Measurements from ENCODE around the gene TMED3.

The TMED3 gene

GRCh38 chr15:79290642-79291275 is 20.2 kb upstream of the TMED3 start:
- TF ChIP-seq CTCF (IDR thresholded peaks at IDR 0.05; ENCODE audit: insufficient read depth, missing control alignments), result no peak
- DNase-seq (ENCODE audit: insufficient read length, low spot score) (no peak), FAIRE-seq (no peak)

- no peak for TF ChIP-seq CTCF (IDR thresholded peaks at IDR 0.05; ENCODE audit: insufficient read depth, missing control alignments)
- DNase-seq (ENCODE audit: insufficient read length, low spot score), result no peak
- FAIRE-seq, result no peak
Observed at GRCh38 chr15:79292011-79292410, 18.9 kb upstream of the TMED3 start.

GRCh38 chr15:79294075-79294474 is 16.8 kb upstream of the TMED3 start:
- no peak for FAIRE-seq
- no peak for DNase-seq (ENCODE audit: insufficient read length, low spot score)
- TF ChIP-seq CTCF (IDR thresholded peaks at IDR 0.05; ENCODE audit: insufficient read depth, missing control alignments), result no peak

- no peak for FAIRE-seq
- no peak for DNase-seq (ENCODE audit: insufficient read length, low spot score)
Observed at GRCh38 chr15:79296583-79296982, 14.3 kb upstream of the TMED3 start.

GRCh38 chr15:79299126-79299840 is 11.6 kb upstream of the TMED3 start:
- no peak for TF ChIP-seq CTCF (IDR thresholded peaks at IDR 0.05; ENCODE audit: insufficient read depth, missing control alignments)
- no peak for FAIRE-seq
- no peak for DNase-seq (ENCODE audit: insufficient read length, low spot score)

More at GRCh38 chr15:79296583-79296982, 14.3 kb upstream of the TMED3 start:
- no peak for TF ChIP-seq CTCF (IDR thresholded peaks at IDR 0.05; ENCODE audit: insufficient read depth, missing control alignments)

- FAIRE-seq, result no peak
- TF ChIP-seq CTCF (IDR thresholded peaks at IDR 0.05; ENCODE audit: insufficient read depth, missing control alignments), result no peak
- DNase-seq (ENCODE audit: insufficient read length, low spot score), result no peak
Observed at GRCh38 chr15:79299841-79300235, 11.1 kb upstream of the TMED3 start.

- DNase-seq (ENCODE audit: insufficient read length, low spot score) (no peak), FAIRE-seq (no peak)
- no peak for TF ChIP-seq CTCF (IDR thresholded peaks at IDR 0.05; ENCODE audit: insufficient read depth, missing control alignments)
Observed at GRCh38 chr15:79307251-79307650, 3.7 kb upstream of the TMED3 start.
